Measurements from ENCODE around the gene PEX11B.

The PEX11B gene

DNA sequence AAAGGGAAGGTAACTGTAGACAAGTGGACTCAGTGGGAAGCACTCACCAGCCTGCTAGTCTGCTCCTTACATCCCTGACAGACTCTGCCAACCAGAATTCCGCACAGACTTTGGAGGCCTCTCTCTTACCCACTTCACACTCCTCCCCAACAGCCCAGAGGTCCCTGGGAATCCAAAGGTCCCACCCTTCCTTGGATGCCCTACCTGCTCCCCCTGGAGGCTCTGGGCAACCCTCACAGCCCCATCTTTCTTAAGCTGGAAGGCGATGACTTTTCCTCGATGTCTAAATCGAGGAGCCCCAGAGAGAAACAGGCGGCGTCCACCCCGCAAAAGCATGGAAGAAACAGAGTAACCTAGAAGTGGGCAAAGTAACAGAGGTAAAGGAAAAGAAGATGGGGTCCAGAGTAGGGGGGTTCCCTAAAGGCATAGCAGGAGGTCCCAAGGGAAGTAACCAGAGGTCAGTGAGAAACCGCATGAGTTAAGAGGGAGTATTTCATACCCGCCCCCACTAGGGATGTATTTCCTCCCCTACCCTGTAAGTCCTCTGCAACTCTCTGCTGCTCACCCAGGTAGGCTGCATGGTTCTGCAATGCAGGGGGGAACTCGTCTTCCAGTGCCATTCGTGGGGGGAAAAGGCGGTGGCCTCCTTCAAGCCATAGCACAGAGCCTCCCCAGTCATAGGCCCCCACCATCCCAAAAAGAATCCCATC is 17.1 kb downstream of the PEX11B start:
- no peak for DNase-seq

DNA sequence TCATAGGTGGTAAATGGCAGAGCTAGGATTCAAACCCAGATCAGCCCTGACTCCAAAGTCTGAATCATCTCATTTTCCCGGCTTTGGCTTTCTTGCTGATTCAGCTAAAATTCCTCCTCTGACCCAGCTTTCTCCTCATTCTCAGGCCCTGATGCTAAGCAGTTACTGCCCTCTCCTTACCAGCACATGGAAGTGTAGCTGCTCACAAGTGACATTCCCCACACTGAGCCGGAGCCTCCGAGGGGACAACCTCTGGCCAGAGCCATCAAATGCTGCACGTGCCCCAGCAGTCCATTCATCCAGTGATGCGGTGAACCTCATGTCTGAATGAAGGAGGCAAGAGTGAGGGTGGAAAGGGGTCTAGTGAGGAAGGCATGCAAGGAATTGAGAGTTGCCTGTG is 19.8 kb downstream of the PEX11B start:
- no peak for DNase-seq

DNA sequence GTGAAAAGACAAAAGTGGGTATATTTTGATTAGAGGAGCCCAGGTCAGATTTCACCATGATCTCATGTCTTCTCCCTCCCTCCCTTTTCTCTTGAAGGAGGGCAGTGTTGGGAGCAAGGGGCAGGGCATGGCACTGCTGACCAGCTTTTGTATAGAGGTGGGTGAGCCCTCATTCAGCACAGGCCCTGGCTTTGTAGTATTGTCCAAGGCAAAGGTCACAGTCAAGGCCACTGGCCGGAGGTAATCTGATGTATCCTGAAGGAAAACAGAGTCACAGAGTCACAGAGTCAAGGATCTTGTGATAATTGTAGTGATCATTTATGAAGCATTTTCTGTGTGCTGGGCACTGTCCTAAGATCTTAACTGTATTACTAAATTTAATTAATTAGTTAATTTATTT is 20.5 kb downstream of the PEX11B start:
- DNase-seq, result no peak

- DNase-seq, result no peak
Measured at GRCh38 chr1:145895471-145895870, 23.0 kb downstream of the PEX11B start.

- no peak for DNase-seq
Measured at GRCh38 chr1:145893306-145894055, 25.0 kb downstream of the PEX11B start.

DNA sequence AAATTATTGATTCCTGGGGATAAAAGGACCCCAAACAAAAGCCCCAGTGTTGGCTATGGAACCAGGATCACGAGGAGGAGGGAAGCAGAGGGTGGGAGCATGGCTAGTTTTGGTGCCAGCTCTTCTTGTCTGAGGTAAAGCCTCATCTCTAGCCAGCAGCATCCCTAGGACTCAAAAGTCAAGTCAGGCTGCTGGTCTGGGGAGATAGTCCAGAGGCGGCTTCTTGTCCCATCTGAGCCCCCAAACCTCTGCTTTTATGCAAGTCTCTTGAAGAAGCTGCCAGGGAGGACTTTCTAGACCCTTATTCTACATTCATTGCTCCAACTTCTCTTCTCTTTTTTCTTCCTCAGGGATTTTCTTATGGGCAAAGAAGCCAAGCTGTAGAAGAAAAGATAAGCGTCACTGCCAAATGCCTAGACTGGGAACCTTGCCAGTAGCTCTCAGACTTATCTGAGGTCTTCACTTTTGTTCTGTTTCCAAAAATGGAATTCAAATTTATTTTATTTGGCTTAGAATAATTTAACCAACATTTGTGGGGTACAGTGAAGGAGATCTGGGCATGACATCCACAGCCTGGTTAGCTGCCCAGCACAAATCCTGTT is 25.9 kb downstream of the PEX11B start:
- DNase-seq, result no peak

- DNase-seq, result peak; percentile 33
Measured at GRCh38 chr1:145891587-145892485, 26.7 kb downstream of the PEX11B start.

DNA sequence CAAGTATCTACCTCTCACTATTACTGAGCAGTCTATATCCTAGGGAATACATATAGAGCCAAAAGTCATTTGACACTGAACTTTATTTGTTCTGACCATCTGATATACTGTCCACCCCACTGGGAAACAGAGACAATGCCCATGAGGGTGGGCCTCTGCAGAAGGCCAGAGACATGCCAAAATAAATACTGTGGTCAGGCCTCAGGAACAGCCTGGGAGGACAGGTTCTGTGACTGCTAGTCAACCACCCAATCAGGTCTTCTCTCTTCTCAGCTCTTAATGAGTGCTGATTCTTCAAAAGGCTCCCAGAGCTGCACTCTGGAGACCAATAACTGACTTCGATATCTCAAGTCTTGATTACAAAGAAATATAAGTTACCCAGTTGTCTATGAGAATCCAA is 27.4 kb downstream of the PEX11B start:
- no peak for DNase-seq

- no peak for DNase-seq
Measured at GRCh38 chr1:145889722-145890121, 28.8 kb downstream of the PEX11B start.

DNA sequence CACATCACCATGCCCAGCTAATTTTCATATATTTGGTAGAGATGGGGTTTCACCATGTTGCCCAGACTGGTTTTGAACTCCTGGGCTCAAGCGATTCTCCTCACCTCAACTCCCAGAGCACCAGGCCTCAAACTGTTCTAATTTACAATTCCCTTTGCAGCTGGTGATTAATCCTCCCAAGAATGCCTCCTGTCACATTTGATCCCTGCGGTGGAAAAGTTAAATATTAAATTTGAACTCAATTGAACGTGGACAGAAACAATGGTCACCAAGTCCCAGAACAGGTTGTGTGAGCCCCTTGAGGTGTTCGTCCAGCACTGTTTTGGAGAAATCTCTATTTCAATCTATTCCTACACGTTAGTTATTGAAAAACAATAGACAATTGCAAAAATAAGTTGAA is 30.9 kb downstream of the PEX11B start:
- DNase-seq, result no peak

- DNase-seq, result no peak
Measured at GRCh38 chr1:145886816-145887215, 31.7 kb downstream of the PEX11B start.

DNA sequence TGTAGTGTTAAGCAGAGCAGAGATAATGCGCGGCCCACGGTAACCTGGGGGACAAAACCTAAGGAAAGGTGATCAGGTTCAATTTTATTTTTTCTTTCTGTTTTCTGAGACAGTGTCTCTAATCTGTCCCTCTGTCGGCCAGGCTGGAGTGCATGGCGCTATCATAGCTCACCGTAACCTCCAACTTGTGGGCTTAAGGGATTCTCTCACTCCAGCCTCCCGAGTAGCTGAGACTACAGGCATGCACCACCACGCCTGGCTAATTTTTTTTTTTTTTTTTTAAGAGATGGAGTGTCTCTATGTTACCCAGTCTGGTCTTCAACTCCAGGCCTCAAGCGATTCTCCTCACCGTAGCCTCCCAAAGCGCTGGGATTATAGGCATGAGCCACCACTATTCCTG is 32.1 kb downstream of the PEX11B start:
- no peak for DNase-seq

GRCh38 chr1:145885738-145886287 is 32.7 kb downstream of the PEX11B start, which contains the start of gene ANKRD35:
Gene ANKRD35 (minus strand): TSS chr1:145885866. CDS start chr1:145885758, 108 bp downstream.
- DNase-seq, result peak; percentile 64

DNA sequence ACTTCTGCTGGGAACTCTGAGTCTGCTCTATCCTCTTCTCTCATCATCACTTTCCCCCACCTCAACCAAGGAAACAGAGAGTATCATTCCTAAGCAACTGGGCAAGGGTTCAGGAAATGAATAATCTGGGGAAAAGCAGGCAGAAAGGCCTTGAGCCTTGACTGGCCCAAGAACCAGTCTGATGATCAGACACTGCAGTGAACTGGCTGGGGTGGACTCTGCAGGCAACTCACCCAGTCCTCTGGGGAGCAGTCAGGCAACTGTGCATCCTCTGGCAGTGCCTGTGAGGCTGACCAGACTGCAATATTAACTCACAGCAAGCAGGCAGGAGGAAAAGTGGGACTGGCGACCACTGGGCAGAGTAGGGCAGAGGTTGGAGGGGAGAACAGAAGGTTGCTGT is 33.8 kb downstream of the PEX11B start:
- DNase-seq, result no peak

DNA sequence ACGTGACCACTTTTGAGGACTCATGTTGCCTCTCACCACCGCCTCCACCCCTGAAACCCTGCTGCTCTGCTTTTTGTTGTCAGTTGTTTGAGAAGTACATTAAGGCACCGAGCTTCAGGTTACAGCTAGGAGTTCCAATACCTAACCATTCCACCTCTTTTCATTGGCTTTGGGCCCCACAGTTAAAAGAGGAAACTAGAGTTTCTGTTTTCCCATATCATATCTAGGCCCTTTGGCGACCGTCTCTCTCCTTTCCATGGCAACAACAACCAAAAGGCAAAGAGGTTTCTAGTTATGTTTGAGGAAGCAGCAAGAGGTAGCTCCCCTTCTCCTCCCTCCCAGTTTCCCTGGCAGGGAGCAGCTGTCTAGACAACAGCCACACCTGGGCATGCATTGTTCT is 38.7 kb downstream of the PEX11B start:
- no peak for DNase-seq

DNA sequence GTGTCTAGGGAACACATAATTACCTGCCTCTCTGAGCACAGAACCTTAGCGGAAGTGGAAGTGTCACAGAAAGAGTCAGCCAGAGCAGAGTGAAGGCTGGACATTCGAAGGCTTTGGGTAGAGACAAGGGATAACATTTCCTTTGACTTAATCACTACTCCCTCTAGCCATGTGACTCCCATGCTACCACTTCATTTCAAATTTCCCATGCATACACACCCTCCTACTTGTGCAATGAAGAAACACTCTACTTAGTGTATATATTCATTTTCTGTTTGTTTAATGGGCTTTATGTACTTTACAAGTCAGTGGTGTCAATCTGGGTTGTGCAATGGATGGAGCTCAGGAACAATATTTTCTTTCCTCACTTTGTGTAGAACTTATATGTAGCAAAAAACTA is 39.8 kb downstream of the PEX11B start:
- no peak for DNase-seq

- no peak for DNase-seq
Measured at GRCh38 chr1:145877923-145878486, 40.5 kb downstream of the PEX11B start.

- no peak for DNase-seq
Measured at GRCh38 chr1:145874646-145875045, 43.9 kb downstream of the PEX11B start.

DNA sequence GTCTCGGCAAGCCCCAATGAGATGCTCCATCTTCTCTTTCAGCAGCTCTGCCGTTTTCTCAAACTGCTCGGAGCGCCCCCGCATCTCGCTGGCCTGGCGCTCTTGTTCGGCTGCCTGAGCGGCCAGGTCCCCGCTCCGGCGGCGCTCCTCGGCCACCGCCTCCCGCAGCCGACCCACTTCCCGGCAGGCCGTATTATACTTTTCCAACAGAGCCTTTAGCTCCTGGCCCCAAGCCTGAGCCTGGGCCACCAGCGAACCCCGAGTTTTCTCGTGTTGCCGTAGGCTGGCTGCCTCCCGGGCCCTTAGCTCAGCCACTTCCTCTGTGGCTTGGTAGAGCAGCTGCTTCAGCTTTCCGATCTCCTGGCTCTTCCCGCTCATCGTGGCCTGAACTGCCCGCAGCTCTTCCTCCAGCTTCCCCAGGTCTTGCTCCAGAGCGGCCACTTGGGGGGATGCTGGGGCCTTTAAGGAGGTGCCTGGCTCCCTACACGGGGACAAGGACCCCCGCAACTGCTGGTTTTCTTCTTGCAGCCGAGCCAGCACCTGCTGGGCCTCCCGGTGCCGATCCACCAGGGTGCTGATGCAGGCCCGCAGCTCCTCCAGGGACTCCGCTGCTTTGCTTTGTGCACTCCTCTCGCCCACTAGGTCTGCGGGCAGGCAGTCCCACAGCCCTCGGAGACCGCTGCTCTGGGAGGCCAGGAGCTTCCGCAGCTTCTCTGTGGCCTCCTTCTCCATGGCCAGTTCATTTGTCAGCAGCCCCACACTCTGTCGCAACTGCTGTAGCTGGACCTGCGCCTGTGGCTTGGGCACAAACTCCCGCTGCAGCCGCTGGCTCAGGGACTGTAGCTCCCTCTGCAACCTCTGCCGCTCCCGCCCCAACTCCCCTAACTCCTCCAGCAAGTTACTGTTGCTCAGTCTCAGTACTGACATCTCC is 46.3 kb downstream of the PEX11B start:
- DNase-seq, result peak; percentile 14

GRCh38 chr1:145868232-145868631 is 50.3 kb downstream of the PEX11B start:
- no peak for DNase-seq
